Ovary (tissue), 3 donors: Measurements from ENCODE around the gene ROBO1.

Source experiments
- CTCF ChIP-seq, 3 donors: fragments of 450-650 bp in 2 of 3; fragments of 200-600 bp in 1 of 3; IDR thresholded peaks; one replicate each; pipeline versions ENCODE4 v1.5.1 to v1.8.0; 2016 to 2022; ENCODE audit warnings: antibody characterized with exemption in 3 of 3, mild to moderate bottlenecking in 1 of 3
- EP300 ChIP-seq: sonication (generic); formaldehyde crosslinking; IDR thresholded peaks from one replicate; pipeline ENCODE4 v1.6.1; 2017; ENCODE audit warnings: antibody characterized with exemption
- POLR2A ChIP-seq: fragments of 450-650 bp; IDR thresholded peaks from one replicate; pipeline ENCODE4 v1.6.1; 2017; ENCODE audit warnings: antibody characterized with exemption, mild to moderate bottlenecking, moderate library complexity
- donor health status: DM: no; HTN: no; CAD: no.

GRCh38 chr3:79140708-79141107 lies 627.1 kb downstream of the ROBO1 start:
- TF ChIP-seq CTCF (IDR thresholded peaks at IDR 0.05) (no peak), EP300 (no peak), POLR2A (no peak)
